ENCODE data around the gene CXorf51B.
"Not testable (repeated sequence)": the region's sequence is repeated elsewhere in the genome, so short reads cannot be mapped to it uniquely, and the experiment has no call there.

Gene CXorf51B

DNA sequence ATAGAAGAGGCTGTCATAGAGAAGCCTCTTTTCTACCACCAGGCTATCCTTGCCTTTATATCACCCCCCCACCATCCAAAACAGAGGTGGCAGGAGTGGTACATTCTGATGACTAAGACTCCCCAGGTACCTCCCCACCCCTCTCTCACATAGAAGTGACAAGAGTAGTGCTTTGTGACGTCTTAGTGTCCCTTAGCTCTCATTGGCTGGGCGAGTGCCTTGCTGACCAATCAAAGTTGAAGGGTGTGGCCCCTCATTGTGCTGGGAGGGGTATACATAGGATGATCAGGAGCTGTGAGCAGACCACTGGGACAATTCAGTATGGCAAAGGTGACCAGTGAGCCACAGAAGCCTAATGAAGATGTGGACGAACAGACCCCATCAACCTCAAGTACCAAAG is at the start of gene CXorf51B:
Gene CXorf51B (plus strand): TSS at position 301 of the 400 bp plus-strand sequence. CDS start 21 bp downstream, at position 322.
- in situ Hi-C loops (cut with MboI; ENCODE audit: low sequenced_read_pairs) = not testable (repeated sequence)

DNA sequence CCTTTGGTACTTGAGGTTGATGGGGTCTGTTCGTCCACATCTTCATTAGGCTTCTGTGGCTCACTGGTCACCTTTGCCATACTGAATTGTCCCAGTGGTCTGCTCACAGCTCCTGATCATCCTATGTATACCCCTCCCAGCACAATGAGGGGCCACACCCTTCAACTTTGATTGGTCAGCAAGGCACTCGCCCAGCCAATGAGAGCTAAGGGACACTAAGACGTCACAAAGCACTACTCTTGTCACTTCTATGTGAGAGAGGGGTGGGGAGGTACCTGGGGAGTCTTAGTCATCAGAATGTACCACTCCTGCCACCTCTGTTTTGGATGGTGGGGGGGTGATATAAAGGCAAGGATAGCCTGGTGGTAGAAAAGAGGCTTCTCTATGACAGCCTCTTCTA is 5.1 kb downstream of the CXorf51B start, which contains the start of gene CXorf51A:
Gene CXorf51A (minus strand): TSS at position 101 of the 400 bp plus-strand sequence. CDS start 21 bp downstream, at position 80.
- in situ Hi-C loops (cut with MboI; ENCODE audit: low sequenced_read_pairs) = not testable (repeated sequence)

DNA sequence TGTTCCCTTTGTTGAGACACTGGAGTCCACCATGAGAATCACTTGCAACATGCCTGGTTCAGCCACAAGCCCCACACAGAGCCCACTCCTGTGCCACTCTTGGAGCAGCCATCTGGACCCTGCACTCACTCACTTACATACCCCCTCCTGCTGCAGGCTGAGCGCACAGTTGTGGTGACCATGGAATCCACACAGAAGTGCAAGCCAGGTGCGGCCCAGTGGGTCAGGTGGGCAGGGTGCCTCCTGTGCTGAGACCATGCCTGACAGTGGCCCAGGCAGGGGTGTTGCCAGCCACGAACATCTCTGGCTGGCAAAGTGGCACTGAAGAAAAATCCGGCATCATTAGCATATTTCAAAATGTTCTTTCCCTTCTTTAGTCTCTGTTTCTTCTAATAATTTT is 22.4 kb downstream of the CXorf51B start:
- in situ Hi-C loops (cut with MboI; ENCODE audit: low sequenced_read_pairs) = no loop called here

DNA sequence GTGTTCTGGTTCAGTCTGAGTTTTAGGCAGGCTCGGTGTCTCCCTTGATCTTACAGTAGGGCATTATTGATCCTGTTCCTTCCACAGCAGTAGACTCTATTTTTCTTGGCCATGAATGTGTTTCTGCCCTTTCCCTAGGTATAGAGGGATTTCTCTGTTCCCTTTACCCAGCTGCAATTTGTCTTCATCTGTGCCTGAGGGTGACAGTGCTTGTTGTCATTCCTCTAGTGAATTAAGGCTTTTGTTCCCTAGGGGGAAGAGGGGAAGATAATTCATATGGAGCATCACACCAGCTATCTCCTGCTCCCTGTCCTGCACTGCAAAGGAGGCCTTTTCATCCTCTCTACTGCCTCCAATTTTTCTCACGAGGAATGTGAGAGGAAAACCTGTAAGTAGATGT is 44.7 kb downstream of the CXorf51B start:
- in situ Hi-C loops (cut with MboI; ENCODE audit: low sequenced_read_pairs) = no loop called here

All from HL-60/S4 (cell line).